Chondrocyte (in vitro differentiated cells): ENCODE measurements around the gene LMO2. TPM values are rescaled to one million over a fixed set of nuclear protein-coding genes. Genes with fewer than 3 reads are reported as not detected.

Experiments
- DNase-seq: peaks from one replicate; pipeline ENCODE4 v3.0.0; 2021; ENCODE audit warnings: mixed read lengths, low spot score
- H3K27ac Mint-ChIP-seq: one replicate; pipeline ENCODE4 v1.8.0; 2021; ENCODE audit warnings: mild to moderate bottlenecking, moderate library complexity, mixed read lengths; ENCODE audit not compliant: unreplicated experiment
- H3K27me3 Mint-ChIP-seq: 2 replicates; pipeline ENCODE4 v1.8.0; 2021; ENCODE audit warnings: low read depth, mixed read lengths
- H3K36me3 Mint-ChIP-seq: 2 replicates; pipeline ENCODE4 v1.8.0; 2021; ENCODE audit warnings: low read depth, mixed read lengths
- H3K4me1 Mint-ChIP-seq: 2 replicates; pipeline ENCODE4 v1.8.0; 2021; ENCODE audit warnings: low read depth, mild to moderate bottlenecking, mixed read lengths
- H3K4me3 Mint-ChIP-seq: one replicate; pipeline ENCODE4 v1.8.0; 2021; ENCODE audit warnings: mild to moderate bottlenecking, moderate library complexity, mixed read lengths; ENCODE audit not compliant: unreplicated experiment
- H3K9me3 Mint-ChIP-seq: 2 replicates; pipeline ENCODE4 v1.8.0; 2021; ENCODE audit warnings: low read depth, mixed read lengths
- CTCF ChIP-seq: fragments of 200-600 bp; sonication (generic); IDR thresholded peaks from 2 replicates; pipeline ENCODE4 v1.5.0; 2021; ENCODE audit warnings: antibody characterized with exemption, mild to moderate bottlenecking, moderate library complexity
- long read RNA-seq: library from polyadenylated mRNA; stranded (forward); transcript quantifications from one replicate; pipeline ENCODE4 v2.0.0, GENCODE V29; 2021
- total RNA-seq: library from RNA; stranded (reverse); gene quantifications from 3 replicates; pipeline ENCODE4 v1.2.1, GENCODE V29; 2021

LMO2 gene
- 0.53 TPM in 1 of 3 replicates, not detected in the others for total RNA-seq
- long read RNA-seq, partial matches to known transcripts = 0 of 1 reads
- long read RNA-seq, other reads (novel, unspliced or antisense) = 0 of 1 reads

- no peak for TF ChIP-seq CTCF
- no peak for DNase-seq
- Mint-ChIP-seq H3K27ac (no peak within 1 kb of the TSS), H3K9me3 (no peaks in the 10 kb centered on the region), H3K4me1 (peaks cover 6% of the 10 kb centered on the region), H3K36me3 (peaks cover 1% of the 10 kb centered on the region), H3K4me3 (no peak within 1 kb of the TSS), H3K27me3 (peaks cover 14% of the 10 kb centered on the region)
Observed at GRCh38 chr11:33891714-33892327, at the start of gene LMO2. LMO2 (minus strand) TSS chr11:33892076; CDS start chr11:33869716, 22,360 bp downstream.

GRCh38 chr11:33940538-33940815 lies 48.6 kb upstream of the LMO2 start:
- H3K27me3 Mint-ChIP-seq = no peaks in the 10 kb centered on the region
- no peak overlapping the region for H3K27ac Mint-ChIP-seq
- no peak for DNase-seq
- H3K36me3 Mint-ChIP-seq = no peaks in the 10 kb centered on the region
- TF ChIP-seq CTCF = no peak
- H3K9me3 Mint-ChIP-seq = no peaks in the 10 kb centered on the region
- H3K4me1 Mint-ChIP-seq = peaks cover 26% of the 10 kb centered on the region
- no peak overlapping the region for H3K4me3 Mint-ChIP-seq

GRCh38 chr11:33936725-33937604 lies 45.1 kb upstream of the LMO2 start:
- H3K27me3 Mint-ChIP-seq = no peaks in the 10 kb centered on the region
- H3K27ac Mint-ChIP-seq = no peak overlapping the region
- no peak for TF ChIP-seq CTCF

GRCh38 chr11:33935461-33936456 lies 43.9 kb upstream of the LMO2 start:
- Mint-ChIP-seq H3K36me3 (peaks cover 2% of the 10 kb centered on the region), H3K27ac (no peak overlapping the region)

More at GRCh38 chr11:33936725-33937604, 45.1 kb upstream of the LMO2 start:
- Mint-ChIP-seq H3K36me3 (peaks cover 2% of the 10 kb centered on the region), H3K4me3 (no peak overlapping the region), H3K4me1 (peaks cover 21% of the 10 kb centered on the region), H3K9me3 (peaks cover 4% of the 10 kb centered on the region)
- DNase-seq = no peak

More at GRCh38 chr11:33935461-33936456, 43.9 kb upstream of the LMO2 start:
- Mint-ChIP-seq H3K4me3 (no peak overlapping the region), H3K27me3 (no peaks in the 10 kb centered on the region), H3K9me3 (peaks cover 7% of the 10 kb centered on the region), H3K4me1 (peaks cover 21% of the 10 kb centered on the region)
- no peak for DNase-seq
- no peak for TF ChIP-seq CTCF
